Osteocyte (in vitro differentiated cells): ENCODE data around the gene GOLGA6L7. TPM values are rescaled to one million over a fixed set of nuclear protein-coding genes. Genes with fewer than 3 reads are reported as not detected.
A peak's percentile ranks its signal among the peaks of the same experiment; 100 is the strongest.
"Not testable (repeated sequence)": the region's sequence is repeated elsewhere in the genome, so short reads cannot be mapped to it uniquely, and the experiment has no call there.

Source experiments
- DNase-seq: peaks from one replicate; pipeline ENCODE4 v3.0.0; 2021; ENCODE audit warnings: mixed read lengths; ENCODE audit not compliant: unreplicated experiment; ENCODE audit errors: extremely low spot score
- H3K27ac Mint-ChIP-seq: one replicate; pipeline ENCODE4 v1.8.0; 2021; ENCODE audit warnings: mild to moderate bottlenecking, mixed read lengths; ENCODE audit not compliant: unreplicated experiment
- H3K27me3 Mint-ChIP-seq: one replicate; pipeline ENCODE4 v1.8.0; 2021; ENCODE audit warnings: mixed read lengths; ENCODE audit not compliant: unreplicated experiment
- H3K36me3 Mint-ChIP-seq: one replicate; pipeline ENCODE4 v1.8.0; 2021; ENCODE audit warnings: mixed read lengths; ENCODE audit not compliant: unreplicated experiment
- H3K4me1 Mint-ChIP-seq: one replicate; pipeline ENCODE4 v1.8.0; 2021; ENCODE audit warnings: mixed read lengths; ENCODE audit not compliant: unreplicated experiment
- H3K4me3 Mint-ChIP-seq: one replicate; pipeline ENCODE4 v1.8.0; 2021; ENCODE audit warnings: mild to moderate bottlenecking, moderate library complexity, mixed read lengths; ENCODE audit not compliant: unreplicated experiment
- H3K9me3 Mint-ChIP-seq: one replicate; pipeline ENCODE4 v1.8.0; 2021; ENCODE audit warnings: mixed read lengths; ENCODE audit not compliant: unreplicated experiment
- CTCF ChIP-seq: fragments of 200-600 bp; sonication (generic); IDR thresholded peaks from 2 replicates; pipeline ENCODE4 v1.5.0; 2021; ENCODE audit warnings: antibody characterized with exemption, mild to moderate bottlenecking, moderate library complexity
- long read RNA-seq: library from polyadenylated mRNA; unstranded; transcript quantifications from one replicate; pipeline ENCODE4 v2.0.0, GENCODE V29; 2021
- total RNA-seq: library from RNA; stranded (reverse); gene quantifications from 2 replicates; pipeline ENCODE4 v1.2.1, GENCODE V29; 2021

GOLGA6L7 gene
- total RNA-seq: not detected in 2 replicates
- long read RNA-seq: 0 reads

- not testable (repeated sequence) for H3K4me3 Mint-ChIP-seq, H3K9me3 Mint-ChIP-seq, H3K4me1 Mint-ChIP-seq, H3K27ac Mint-ChIP-seq, H3K27me3 Mint-ChIP-seq, H3K36me3 Mint-ChIP-seq
- peak; percentile 65 for DNase-seq
These were observed at the start of gene GOLGA6L7 for GRCh38 chr15:28848521-28848920. TSS of gene GOLGA6L7 (minus strand) at chr15:28848644. CDS start at chr15:28848549, 95 bp downstream.

GRCh38 chr15:28897861-28898585 lies 49.6 kb upstream of the GOLGA6L7 start:
- no peak overlapping the region for H3K27ac Mint-ChIP-seq

GRCh38 chr15:28896951-28897350 lies 48.5 kb upstream of the GOLGA6L7 start:
- Mint-ChIP-seq H3K27ac (peak overlapping the region; percentile 87), H3K9me3 (no peaks in the 10 kb centered on the region)

More at GRCh38 chr15:28897861-28898585, 49.6 kb upstream of the GOLGA6L7 start:
- H3K4me3 Mint-ChIP-seq: no peak overlapping the region
- no peak for TF ChIP-seq CTCF
- no peaks in the 10 kb centered on the region for H3K27me3 Mint-ChIP-seq
- peaks cover 2% of the 10 kb centered on the region for H3K36me3 Mint-ChIP-seq
- no peak for DNase-seq
- H3K9me3 Mint-ChIP-seq: no peaks in the 10 kb centered on the region
- peaks cover 16% of the 10 kb centered on the region for H3K4me1 Mint-ChIP-seq

GRCh38 chr15:28895566-28895965 lies 47.1 kb upstream of the GOLGA6L7 start:
- H3K36me3 Mint-ChIP-seq: peaks cover 2% of the 10 kb centered on the region
- H3K27me3 Mint-ChIP-seq: no peaks in the 10 kb centered on the region
- no peak for DNase-seq
- no peaks in the 10 kb centered on the region for H3K9me3 Mint-ChIP-seq
- TF ChIP-seq CTCF: no peak
- no peak overlapping the region for H3K27ac Mint-ChIP-seq
- no peak overlapping the region for H3K4me3 Mint-ChIP-seq
- peaks cover 17% of the 10 kb centered on the region for H3K4me1 Mint-ChIP-seq

More at GRCh38 chr15:28896951-28897350, 48.5 kb upstream of the GOLGA6L7 start:
- TF ChIP-seq CTCF: no peak
- Mint-ChIP-seq H3K36me3 (peaks cover 2% of the 10 kb centered on the region), H3K27me3 (no peaks in the 10 kb centered on the region), H3K4me1 (peaks cover 21% of the 10 kb centered on the region), H3K4me3 (no peak overlapping the region)
- no peak for DNase-seq

- no peak for TF ChIP-seq CTCF
These were observed 46.7 kb upstream of the GOLGA6L7 start for GRCh38 chr15:28895146-28895545.

More at GRCh38 chr15:28895146-28895545, 46.7 kb upstream of the GOLGA6L7 start:
- H3K4me3 Mint-ChIP-seq: no peak overlapping the region
- H3K27ac Mint-ChIP-seq: no peak overlapping the region
- peaks cover 17% of the 10 kb centered on the region for H3K4me1 Mint-ChIP-seq
- H3K9me3 Mint-ChIP-seq: no peaks in the 10 kb centered on the region
- peaks cover 2% of the 10 kb centered on the region for H3K36me3 Mint-ChIP-seq
- H3K27me3 Mint-ChIP-seq: no peaks in the 10 kb centered on the region
- no peak for DNase-seq
